ENCODE data around the gene ABCB11.

- TF ChIP-seq, protein P1, sequence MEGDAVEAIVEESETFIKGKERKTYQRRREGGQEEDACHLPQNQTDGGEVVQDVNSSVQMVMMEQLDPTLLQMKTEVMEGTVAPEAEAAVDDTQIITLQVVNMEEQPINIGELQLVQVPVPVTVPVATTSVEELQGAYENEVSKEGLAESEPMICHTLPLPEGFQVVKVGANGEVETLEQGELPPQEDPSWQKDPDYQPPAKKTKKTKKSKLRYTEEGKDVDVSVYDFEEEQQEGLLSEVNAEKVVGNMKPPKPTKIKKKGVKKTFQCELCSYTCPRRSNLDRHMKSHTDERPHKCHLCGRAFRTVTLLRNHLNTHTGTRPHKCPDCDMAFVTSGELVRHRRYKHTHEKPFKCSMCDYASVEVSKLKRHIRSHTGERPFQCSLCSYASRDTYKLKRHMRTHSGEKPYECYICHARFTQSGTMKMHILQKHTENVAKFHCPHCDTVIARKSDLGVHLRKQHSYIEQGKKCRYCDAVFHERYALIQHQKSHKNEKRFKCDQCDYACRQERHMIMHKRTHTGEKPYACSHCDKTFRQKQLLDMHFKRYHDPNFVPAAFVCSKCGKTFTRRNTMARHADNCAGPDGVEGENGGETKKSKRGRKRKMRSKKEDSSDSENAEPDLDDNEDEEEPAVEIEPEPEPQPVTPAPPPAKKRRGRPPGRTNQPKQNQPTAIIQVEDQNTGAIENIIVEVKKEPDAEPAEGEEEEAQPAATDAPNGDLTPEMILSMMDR (IDR thresholded peaks at IDR 0.05) = no peak
- TF ChIP-seq POLR2A (IDR thresholded peaks at IDR 0.05) = no peak
Measured at GRCh38 chr2:168892327-168892726, 138.8 kb downstream of the ABCB11 start.
